B cell (primary cell): ENCODE results near the gene ARHGEF3. TPM values are rescaled to one million over a fixed set of nuclear protein-coding genes. Genes with fewer than 3 reads are reported as not detected.

Experiments used
- ATAC-seq: fragments of 200-7000 bp; cut with Tn5 transposase; one replicate; pipeline ENCODE4 v1.10.0; 2021; ENCODE audit warnings: low read depth, mild to moderate bottlenecking, moderate number of reproducible peaks, moderate library complexity
- CTCF ChIA-PET: fragments of 350-600 bp; sonication (Branson Sonifier 250); formaldehyde crosslinking; loops from one replicate; lab custom pipeline; 2021; ENCODE audit warnings: antibody characterized with exemption, inconsistent platforms; lab: Charles Lee
- POLR2A ChIA-PET: fragments of 350-600 bp; sonication (Branson Sonifier 250); formaldehyde crosslinking; loops from one replicate; lab custom pipeline; 2021; ENCODE audit warnings: antibody characterized with exemption; lab: Charles Lee
- DNase-seq: peaks from one replicate; pipeline ENCODE4 v3.0.0; 2013
- H2AFZ ChIP-seq: 2 replicates; pipeline ENCODE4 v1.6.1; 2012; ENCODE audit warnings: mild to moderate bottlenecking, low read depth, low read length; ENCODE audit not compliant: insufficient read depth, poor library complexity, severe bottlenecking
- H3K27ac ChIP-seq, 2 donors: 1 replicate in 1 of 2; 2 replicates in 1 of 2; pipeline ENCODE4 v1.5.1; 2012 to 2013; ENCODE audit warnings: low read length in 2 of 2, mild to moderate bottlenecking in 2 of 2, moderate library complexity in 1 of 2
- H3K27me3 ChIP-seq, 4 experiments: fragments of 200-600 bp in 1 of 4; sonication (generic) in 1 of 4; replicated peaks in 1 of 4; 1 replicate in 2 of 4; 2 replicates in 2 of 4; pipeline versions ENCODE4 v1.6.1 to v1.7.0; 2013 to 2016; ENCODE audit warnings: low read length in 3 of 4, mild to moderate bottlenecking in 2 of 4, mixed read lengths in 1 of 4, moderate library complexity in 1 of 4; ENCODE audit not compliant: insufficient read depth in 4 of 4, control insufficient read depth in 3 of 4; ENCODE audit errors: control extremely low read depth in 1 of 4
- H3K36me3 ChIP-seq, 2 experiments: replicated peaks in 1 of 2; 1 replicate in 1 of 2; 2 replicates in 1 of 2; pipeline versions ENCODE4 v1.6.1 to v1.7.1; 2013; ENCODE audit warnings: low read length in 1 of 2; ENCODE audit not compliant: insufficient read depth in 2 of 2, control insufficient read depth in 1 of 2; ENCODE audit errors: control extremely low read depth in 1 of 2, extremely low read depth in 1 of 2
- H3K4me1 ChIP-seq, 2 donors: fragments of 200-600 bp in 1 of 2; sonication (generic) in 1 of 2; 1 replicate in 1 of 2; 2 replicates in 1 of 2; pipeline versions ENCODE4 v1.5.1 to v1.6.1; 2013 to 2017; ENCODE audit warnings: low read length in 2 of 2; ENCODE audit not compliant: control insufficient read depth in 2 of 2, insufficient read depth in 2 of 2
- H3K4me2 ChIP-seq: replicated peaks from 2 replicates; pipeline ENCODE3; 2012; ENCODE audit warnings: mild to moderate bottlenecking, low read depth, low read length; ENCODE audit not compliant: poor library complexity, severe bottlenecking
- H3K4me3 ChIP-seq, 5 experiments: fragments of 200-600 bp in 1 of 5; sonication (generic) in 1 of 5; 1 replicate in 3 of 5; 2 replicates in 2 of 5; pipeline versions ENCODE4 v1.5.1 to v1.7.0; 2011 to 2016; ENCODE audit warnings: low read length in 4 of 5, mild to moderate bottlenecking in 4 of 5, low read depth in 2 of 5, control low read depth in 1 of 5, moderate library complexity in 1 of 5; ENCODE audit not compliant: insufficient read depth in 1 of 5; ENCODE audit errors: control extremely low read depth in 1 of 5, extremely low read depth in 1 of 5
- H3K79me2 ChIP-seq: fragments of 200-600 bp; sonication (generic); one replicate; pipeline ENCODE4 v1.6.0; 2016; ENCODE audit warnings: low read length; ENCODE audit not compliant: control insufficient read depth, insufficient read depth
- H3K9ac ChIP-seq: fragments of 200-600 bp; sonication (generic); 2 replicates; pipeline ENCODE4 v1.6.1; 2017; ENCODE audit warnings: mild to moderate bottlenecking, low read length, moderate library complexity
- H3K9me3 ChIP-seq, 3 donors: one replicate each; pipeline versions ENCODE4 v1.6.1 to v1.7.1; 2013; ENCODE audit warnings: low read length in 2 of 3; ENCODE audit not compliant: control insufficient read depth in 2 of 3, insufficient read depth in 1 of 3; ENCODE audit errors: control extremely low read depth in 1 of 3
- H4K20me1 ChIP-seq: 2 replicates; pipeline ENCODE4 v1.6.0; 2012; ENCODE audit warnings: mild to moderate bottlenecking, low read length; ENCODE audit not compliant: insufficient read depth, control insufficient read depth, poor library complexity, severe bottlenecking
- H3K27ac Mint-ChIP-seq: one replicate; pipeline ENCODE4 v1.8.0; 2021; ENCODE audit warnings: mixed read lengths
- H3K27me3 Mint-ChIP-seq: one replicate; pipeline ENCODE4 v1.8.0; 2021; ENCODE audit warnings: mixed read lengths
- H3K4me1 Mint-ChIP-seq: one replicate; pipeline ENCODE4 v1.8.0; 2021; ENCODE audit warnings: mixed read lengths
- H3K4me3 Mint-ChIP-seq: one replicate; pipeline ENCODE4 v1.8.0; 2021; ENCODE audit warnings: mixed read lengths
- H3K9me3 Mint-ChIP-seq: one replicate; pipeline ENCODE4 v1.8.0; 2022; ENCODE audit warnings: mixed read lengths; ENCODE audit not compliant: insufficient read depth
- EZH2 ChIP-seq: IDR thresholded peaks from 2 replicates; pipeline ENCODE4 v1.6.1; 2012; ENCODE audit warnings: borderline replicate concordance, low read depth, mild to moderate bottlenecking, moderate library complexity, low read length; ENCODE audit not compliant: insufficient read depth, poor library complexity, severe bottlenecking
- WGBS: methylation state at CpG from one replicate; pipeline ENCODE4 v1.1.5; 2013; ENCODE audit warnings: missing lambda C conversion rate; ENCODE audit not compliant: insufficient coverage; 5-methylcytosine and 5-hydroxymethylcytosine counted together
- intact Hi-C: fragments of 100-400 bp; cut with micrococcal nuclease; formaldehyde crosslinking; loops from one replicate; pipeline ENCODE4 v1.10.0; 2022
- polyA plus RNA-seq: library from polyadenylated mRNA; depleted of rRNA; stranded (reverse); fragments of >200 nt; gene quantifications from 2 replicates; pipeline ENCODE4 v1.2.3, GENCODE V29; 2012
- total RNA-seq, 2 donors: library from RNA; stranded (reverse); fragments of 120-200 nt in 1 of 2; gene quantifications; 1 replicate in 1 of 2; 2 replicates in 1 of 2; pipeline versions ENCODE4 v1.2.3 to v1.2.4, GENCODE V29; 2013 to 2022
- TF ChIP-seq, protein P1 (sequence below): fragments of 200-600 bp; IDR thresholded peaks from one replicate; pipeline ENCODE4 v1.8.0; 2022; ENCODE audit warnings: antibody characterized with exemption, mild to moderate bottlenecking

Gene ARHGEF3
- total and polyA plus RNA-seq, 2 donors (not counting 1 experiment from before 2014, with no cell fraction given), result 30.8 to 33.5 TPM

- peak overlapping the region; percentile 22 for H3K27ac Mint-ChIP-seq
- peaks cover 15 to 24% of the 10 kb centered on the region in 2 donors for H3K4me1 ChIP-seq
- no peaks in the 10 kb centered on the region for H4K20me1 ChIP-seq
- no peak overlapping the region for H3K4me3 Mint-ChIP-seq
- ATAC-seq, result no peak
- H3K27me3 ChIP-seq, result no peaks in the 10 kb centered on the region
- H3K4me2 ChIP-seq, result no peak overlapping the region
- H3K27me3 Mint-ChIP-seq, result no peaks in the 10 kb centered on the region
- no peak overlapping the region for H3K27ac ChIP-seq
- H3K4me1 Mint-ChIP-seq, result peaks cover 33% of the 10 kb centered on the region
- H3K36me3 ChIP-seq, result peaks cover 0 to 6% of the 10 kb centered on the region in 2 experiments
- H3K79me2 ChIP-seq, result peaks cover 43% of the 10 kb centered on the region
- intact Hi-C loops, result no loop called here
- no peak overlapping the region for H2AFZ ChIP-seq
- no peaks in the 10 kb centered on the region for H3K9me3 ChIP-seq
- no peak overlapping the region for H3K9ac ChIP-seq
- ChIA-PET CTCF (interaction anchor here (1.2 kb wide), 1 partner anchor 37 kb away, joined by 5 read pairs; no protein-coding TSS in a partner anchor), POLR2A (no interaction called here)
- WGBS, result 83% methylated on average over 6 of the region's 11 CpGs
- TF ChIP-seq, protein P1, sequence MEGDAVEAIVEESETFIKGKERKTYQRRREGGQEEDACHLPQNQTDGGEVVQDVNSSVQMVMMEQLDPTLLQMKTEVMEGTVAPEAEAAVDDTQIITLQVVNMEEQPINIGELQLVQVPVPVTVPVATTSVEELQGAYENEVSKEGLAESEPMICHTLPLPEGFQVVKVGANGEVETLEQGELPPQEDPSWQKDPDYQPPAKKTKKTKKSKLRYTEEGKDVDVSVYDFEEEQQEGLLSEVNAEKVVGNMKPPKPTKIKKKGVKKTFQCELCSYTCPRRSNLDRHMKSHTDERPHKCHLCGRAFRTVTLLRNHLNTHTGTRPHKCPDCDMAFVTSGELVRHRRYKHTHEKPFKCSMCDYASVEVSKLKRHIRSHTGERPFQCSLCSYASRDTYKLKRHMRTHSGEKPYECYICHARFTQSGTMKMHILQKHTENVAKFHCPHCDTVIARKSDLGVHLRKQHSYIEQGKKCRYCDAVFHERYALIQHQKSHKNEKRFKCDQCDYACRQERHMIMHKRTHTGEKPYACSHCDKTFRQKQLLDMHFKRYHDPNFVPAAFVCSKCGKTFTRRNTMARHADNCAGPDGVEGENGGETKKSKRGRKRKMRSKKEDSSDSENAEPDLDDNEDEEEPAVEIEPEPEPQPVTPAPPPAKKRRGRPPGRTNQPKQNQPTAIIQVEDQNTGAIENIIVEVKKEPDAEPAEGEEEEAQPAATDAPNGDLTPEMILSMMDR, result no peak
- TF ChIP-seq EZH2, result no peak
- no peak overlapping the region for H3K4me3 ChIP-seq
- no peaks in the 10 kb centered on the region for H3K9me3 Mint-ChIP-seq
- no peak for DNase-seq
These were observed 39.7 kb downstream of the ARHGEF3 start for GRCh38 chr3:56761887-56762651.

- intact Hi-C loops, result no loop called here
- H3K36me3 ChIP-seq, result peaks cover 0 to 6% of the 10 kb centered on the region in 2 experiments
- POLR2A ChIA-PET, result no interaction called here
- Mint-ChIP-seq H3K4me1 (peaks cover 41% of the 10 kb centered on the region), H3K27ac (no peak overlapping the region), H3K27me3 (no peaks in the 10 kb centered on the region), H3K4me3 (no peak overlapping the region), H3K9me3 (no peaks in the 10 kb centered on the region)
- no peak overlapping the region for H3K27ac ChIP-seq
- no peak overlapping the region for H3K9ac ChIP-seq
- H3K4me1 ChIP-seq, result peaks cover 24 to 34% of the 10 kb centered on the region in 2 donors
- no peak overlapping the region for H3K4me3 ChIP-seq
- DNase-seq (no peak), ATAC-seq (no peak)
- no peaks in the 10 kb centered on the region for H4K20me1 ChIP-seq
- no peaks in the 10 kb centered on the region for H3K9me3 ChIP-seq
- CTCF ChIA-PET, result interaction anchor here (0.6 to 4.1 kb wide), 2 partner anchors 38 to 52 kb away, joined by 3 to 72 read pairs; partner anchors contain the start of gene ARHGEF3
- H3K4me2 ChIP-seq, result no peak overlapping the region
- TF ChIP-seq, protein P1, result no peak
- TF ChIP-seq EZH2, result no peak
- no peak overlapping the region for H2AFZ ChIP-seq
- no CpG with 5 or more reads among the region's 2 CpGs for WGBS
- no peaks in the 10 kb centered on the region for H3K27me3 ChIP-seq
- H3K79me2 ChIP-seq, result peaks cover 43% of the 10 kb centered on the region
These were observed 40.7 kb downstream of the ARHGEF3 start for GRCh38 chr3:56761023-56761422.
